ENCODE data around the gene UBE2H. TPM values are rescaled to one million over a fixed set of nuclear protein-coding genes. Genes with fewer than 3 reads are reported as not detected.
"Not testable (repeated sequence)": the region's sequence is repeated elsewhere in the genome, so short reads cannot be mapped to it uniquely, and the experiment has no call there.

Gene UBE2H
- total RNA-seq, 1 experiment from 2014 or later = 75.1 TPM

DNA sequence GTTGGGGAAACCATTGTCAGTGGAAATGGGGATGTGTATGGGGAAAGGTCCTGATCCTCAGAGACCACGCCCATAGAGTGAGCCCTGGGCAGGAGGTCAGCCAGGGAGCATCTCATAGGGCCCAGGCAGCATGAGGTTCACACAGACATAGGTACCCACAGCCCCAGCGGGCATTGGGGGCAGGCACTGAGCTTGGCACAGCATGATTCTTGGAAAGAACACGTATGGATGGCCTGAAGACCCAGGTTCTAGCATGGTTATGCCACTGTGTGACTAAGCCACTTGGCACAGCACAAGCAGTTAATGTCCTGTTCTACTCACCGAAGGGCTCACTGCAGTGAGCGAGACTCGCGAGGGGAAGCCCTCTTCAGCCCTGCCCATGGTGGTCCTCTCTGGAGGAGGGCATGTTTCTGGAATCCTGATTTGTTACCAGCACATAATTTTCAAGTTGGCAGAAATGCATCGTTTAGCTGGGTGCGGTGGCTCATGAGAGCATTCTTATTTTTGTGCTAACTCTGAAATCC is 125.2 kb downstream of the UBE2H start:
- no peak overlapping the region for H3K18ac ChIP-seq (ENCODE audit: insufficient read length, low read depth, low read length)
- Mint-ChIP-seq H3K4me1 (peaks cover 36 to 48% of the 10 kb centered on the region in 2 experiments), H3K27ac (no peak overlapping the region), H3K27me3 (ENCODE audit: low read depth) (peaks cover 10% of the 10 kb centered on the region), H3K4me3 (no peak overlapping the region), H3K36me3 (ENCODE audit: insufficient read depth in 1 of 3, low read depth in 3 of 3) (peaks cover 0 to 12% (median 6%) of the 10 kb centered on the region in 3 experiments; a peak in 5 of 7 replicates), H3K9me3 (no peaks in the 10 kb centered on the region)
- TF ChIP-seq CTCF (conservative IDR thresholded peaks at IDR 0.05) = no peak
- H4K8ac ChIP-seq (replicated peaks; ENCODE audit: insufficient read length, low read depth, low read length) = no peak overlapping the region
- no peaks in the 10 kb centered on the region for H3K79me1 ChIP-seq (ENCODE audit: insufficient read depth, low read depth, low read length, poor library complexity, severe bottlenecking)
- no peak overlapping the region for H3K4ac ChIP-seq (ENCODE audit: low read depth, low read length)
- H3K79me2 ChIP-seq (ENCODE audit: insufficient read depth, low read length) = no peaks in the 10 kb centered on the region
- no CpG with 5 or more reads among the region's 9 CpGs for WGBS (ENCODE audit: extremely low coverage, insufficient read length, low lambda C conversion rate)
- H3K27me3 ChIP-seq (ENCODE audit: insufficient read depth, low read length) = no peaks in the 10 kb centered on the region
- H2BK15ac ChIP-seq (ENCODE audit: low read depth, low read length) = no peak overlapping the region
- peaks cover 4% of the 10 kb centered on the region for H3K23me2 ChIP-seq (ENCODE audit: insufficient read length, low read depth, low read length, poor library complexity, severe bottlenecking)
- DNase-seq = no peak
- no peak overlapping the region for H2BK12ac ChIP-seq (ENCODE audit: insufficient read length, low read depth, low read length)
- H2BK5ac ChIP-seq (ENCODE audit: insufficient read length, low read length) = no peak overlapping the region
- no peak overlapping the region for H3K27ac ChIP-seq (ENCODE audit: insufficient read length, low read depth, low read length)
- no peak overlapping the region for H4K5ac ChIP-seq (ENCODE audit: insufficient read length, low read depth, low read length)
- no peak overlapping the region for H2AK5ac ChIP-seq (ENCODE audit: insufficient read length, low read length)
- H3T11ph ChIP-seq (ENCODE audit: low read length) = no peak overlapping the region
- H2BK20ac ChIP-seq (ENCODE audit: low read depth, low read length, poor library complexity, severe bottlenecking) = no peak overlapping the region
- no peak overlapping the region for H4K91ac ChIP-seq (ENCODE audit: insufficient read length, low read depth, low read length)
- H3K14ac ChIP-seq (ENCODE audit: insufficient read depth, low read length) = no peak overlapping the region
- no peak overlapping the region for H2BK120ac ChIP-seq (ENCODE audit: low read depth, low read length, poor library complexity, severe bottlenecking)
- H3K9ac ChIP-seq (ENCODE audit: extremely low read depth, insufficient read length, low read length) = no peak overlapping the region
- H3K23ac ChIP-seq (ENCODE audit: insufficient read length, low read depth, low read length) = no peak overlapping the region
- H3K4me2 ChIP-seq (ENCODE audit: insufficient read depth, insufficient read length, low read length) = no peak overlapping the region
- H3K56ac ChIP-seq (ENCODE audit: insufficient read length, low read depth, low read length) = no peak overlapping the region
- no peak overlapping the region for H2AFZ ChIP-seq (ENCODE audit: low read length)
- peaks cover 4% of the 10 kb centered on the region; the same call in 1 of the 2 replicates for H3K4me1 ChIP-seq (ENCODE audit: insufficient read depth, low read length)
- H3K9me3 ChIP-seq (ENCODE audit: control insufficient read depth, low read depth, low read length) = no peaks in the 10 kb centered on the region
- no peaks in the 10 kb centered on the region for H4K20me1 ChIP-seq (ENCODE audit: control insufficient read depth, insufficient read depth, insufficient read length)

GRCh38 chr7:129826895-129827294 is 125.9 kb downstream of the UBE2H start:
- not testable (repeated sequence) for DNase-seq; H3K14ac ChIP-seq (ENCODE audit: insufficient read depth, low read length); H3K4ac ChIP-seq (ENCODE audit: low read depth, low read length); H3K9ac ChIP-seq (ENCODE audit: extremely low read depth, insufficient read length, low read length); H2BK15ac ChIP-seq (ENCODE audit: low read depth, low read length); H3K23ac ChIP-seq (ENCODE audit: insufficient read length, low read depth, low read length); H2BK5ac ChIP-seq (ENCODE audit: insufficient read length, low read length); H2AK5ac ChIP-seq (ENCODE audit: insufficient read length, low read length); H3K9me3 Mint-ChIP-seq; H4K91ac ChIP-seq (ENCODE audit: insufficient read length, low read depth, low read length); H3T11ph ChIP-seq (ENCODE audit: low read length); H2BK12ac ChIP-seq (ENCODE audit: insufficient read length, low read depth, low read length); H3K36me3 Mint-ChIP-seq (ENCODE audit: insufficient read depth in 1 of 3, low read depth in 3 of 3); H3K4me1 ChIP-seq (ENCODE audit: insufficient read depth, low read length); H3K9me3 ChIP-seq (ENCODE audit: control insufficient read depth, low read depth, low read length); H3K79me1 ChIP-seq (ENCODE audit: insufficient read depth, low read depth, low read length, poor library complexity, severe bottlenecking); H3K18ac ChIP-seq (ENCODE audit: insufficient read length, low read depth, low read length); H4K8ac ChIP-seq (replicated peaks; ENCODE audit: insufficient read length, low read depth, low read length); H3K27ac ChIP-seq (ENCODE audit: insufficient read length, low read depth, low read length); H2BK120ac ChIP-seq (ENCODE audit: low read depth, low read length, poor library complexity, severe bottlenecking); H4K20me1 ChIP-seq (ENCODE audit: control insufficient read depth, insufficient read depth, insufficient read length); H3K27me3 Mint-ChIP-seq (ENCODE audit: low read depth); H3K4me2 ChIP-seq (ENCODE audit: insufficient read depth, insufficient read length, low read length); H2AFZ ChIP-seq (ENCODE audit: low read length); H4K5ac ChIP-seq (ENCODE audit: insufficient read length, low read depth, low read length); H2BK20ac ChIP-seq (ENCODE audit: low read depth, low read length, poor library complexity, severe bottlenecking); H3K23me2 ChIP-seq (ENCODE audit: insufficient read length, low read depth, low read length, poor library complexity, severe bottlenecking); H3K56ac ChIP-seq (ENCODE audit: insufficient read length, low read depth, low read length); H3K27ac Mint-ChIP-seq; H3K27me3 ChIP-seq (ENCODE audit: insufficient read depth, low read length); H3K79me2 ChIP-seq (ENCODE audit: insufficient read depth, low read length)
- H3K4me1 Mint-ChIP-seq = peaks cover 29 to 42% of the 10 kb centered on the region in 2 experiments
- no CpG with 5 or more reads among the region's 10 CpGs for WGBS (ENCODE audit: extremely low coverage, insufficient read length, low lambda C conversion rate)
- H3K4me3 Mint-ChIP-seq = peak overlapping the region in 1 of 2 experiments; percentile 58; a peak in 1 of 5 replicates
